DOHH2 (cell line): ENCODE data around the gene PPP3CA.

Experiments used
- CTCF ChIP-seq: fragments of 200-600 bp; sonication (generic); IDR thresholded peaks from one replicate; pipeline ENCODE4 v1.5.1; 2014; ENCODE audit warnings: antibody characterized with exemption, mild to moderate bottlenecking, low read depth, low read length; ENCODE audit not compliant: poor library complexity, severe bottlenecking
- EZH2phosphoT487 ChIP-seq: fragments of 200-600 bp; sonication (generic); IDR thresholded peaks from 2 replicates; pipeline ENCODE4 v1.6.1; 2017; ENCODE audit warnings: borderline replicate concordance, mild to moderate bottlenecking, antibody characterized with exemption, low read length, moderate library complexity, mixed read lengths

GRCh38 chr4:101253121-101253520, 94.2 kb downstream of the PPP3CA start:
- TF ChIP-seq CTCF (no peak), EZH2phosphoT487 (no peak)
